ENCODE data around the gene ROR1.

ROR1 gene

GRCh38 chr1:63914706-63915105 lies 140.9 kb downstream of the ROR1 start:
- Histone ChIP-seq H3K9me3 (ENCODE audit: control insufficient read depth, low read length) (no peaks in the 10 kb centered on the region), H3K4me1 (ENCODE audit: control insufficient read depth, insufficient read depth, low read length) (peaks cover 38% of the 10 kb centered on the region), H3K27me3 (ENCODE audit: control insufficient read depth, insufficient read depth, low read length) (no peaks in the 10 kb centered on the region), H3K36me3 (ENCODE audit: control insufficient read depth, insufficient read depth, low read length) (no peaks in the 10 kb centered on the region), H3K4me3 (ENCODE audit: low read length) (no peak overlapping the region), H3K9ac (ENCODE audit: low read length) (no peak overlapping the region)

GRCh38 chr1:63915121-63915520 lies 141.3 kb downstream of the ROR1 start:
- no peaks in the 10 kb centered on the region for H3K27me3 ChIP-seq (ENCODE audit: control insufficient read depth, insufficient read depth, low read length)
- no peaks in the 10 kb centered on the region for H3K36me3 ChIP-seq (ENCODE audit: control insufficient read depth, insufficient read depth, low read length)
- H3K9ac ChIP-seq (ENCODE audit: low read length), result no peak overlapping the region
- no peak overlapping the region for H3K4me3 ChIP-seq (ENCODE audit: low read length)
- peaks cover 40% of the 10 kb centered on the region for H3K4me1 ChIP-seq (ENCODE audit: control insufficient read depth, insufficient read depth, low read length)
- H3K9me3 ChIP-seq (ENCODE audit: control insufficient read depth, low read length), result no peaks in the 10 kb centered on the region

GRCh38 chr1:63916485-63917360 lies 142.9 kb downstream of the ROR1 start:
- Histone ChIP-seq H3K9me3 (ENCODE audit: control insufficient read depth, low read length) (no peaks in the 10 kb centered on the region), H3K4me1 (ENCODE audit: control insufficient read depth, insufficient read depth, low read length) (peaks cover 56% of the 10 kb centered on the region), H3K27me3 (ENCODE audit: control insufficient read depth, insufficient read depth, low read length) (no peaks in the 10 kb centered on the region), H3K9ac (ENCODE audit: low read length) (no peak overlapping the region), H3K36me3 (ENCODE audit: control insufficient read depth, insufficient read depth, low read length) (no peaks in the 10 kb centered on the region), H3K4me3 (ENCODE audit: low read length) (no peak overlapping the region)

GRCh38 chr1:63917571-63918417 lies 144.0 kb downstream of the ROR1 start:
- Histone ChIP-seq H3K9ac (ENCODE audit: low read length) (no peak overlapping the region), H3K36me3 (ENCODE audit: control insufficient read depth, insufficient read depth, low read length) (no peaks in the 10 kb centered on the region), H3K27me3 (ENCODE audit: control insufficient read depth, insufficient read depth, low read length) (no peaks in the 10 kb centered on the region), H3K9me3 (ENCODE audit: control insufficient read depth, low read length) (no peaks in the 10 kb centered on the region), H3K4me1 (ENCODE audit: control insufficient read depth, insufficient read depth, low read length) (peaks cover 52% of the 10 kb centered on the region), H3K4me3 (ENCODE audit: low read length) (no peak overlapping the region)

GRCh38 chr1:63918418-63918945 lies 144.7 kb downstream of the ROR1 start:
- Histone ChIP-seq H3K4me1 (ENCODE audit: control insufficient read depth, insufficient read depth, low read length) (peaks cover 49% of the 10 kb centered on the region), H3K9me3 (ENCODE audit: control insufficient read depth, low read length) (no peaks in the 10 kb centered on the region), H3K36me3 (ENCODE audit: control insufficient read depth, insufficient read depth, low read length) (no peaks in the 10 kb centered on the region), H3K4me3 (ENCODE audit: low read length) (no peak overlapping the region), H3K9ac (ENCODE audit: low read length) (no peak overlapping the region), H3K27me3 (ENCODE audit: control insufficient read depth, insufficient read depth, low read length) (no peaks in the 10 kb centered on the region)

- Histone ChIP-seq H3K36me3 (ENCODE audit: control insufficient read depth, insufficient read depth, low read length) (no peaks in the 10 kb centered on the region), H3K9ac (ENCODE audit: low read length) (no peak overlapping the region), H3K27me3 (ENCODE audit: control insufficient read depth, insufficient read depth, low read length) (no peaks in the 10 kb centered on the region), H3K4me3 (ENCODE audit: low read length) (no peak overlapping the region), H3K9me3 (ENCODE audit: control insufficient read depth, low read length) (no peaks in the 10 kb centered on the region), H3K4me1 (ENCODE audit: control insufficient read depth, insufficient read depth, low read length) (peaks cover 31% of the 10 kb centered on the region)
These were observed 146.6 kb downstream of the ROR1 start for GRCh38 chr1:63920154-63921117.

GRCh38 chr1:63921359-63921758 lies 147.5 kb downstream of the ROR1 start:
- Histone ChIP-seq H3K27me3 (ENCODE audit: control insufficient read depth, insufficient read depth, low read length) (no peaks in the 10 kb centered on the region), H3K9me3 (ENCODE audit: control insufficient read depth, low read length) (no peaks in the 10 kb centered on the region), H3K4me1 (ENCODE audit: control insufficient read depth, insufficient read depth, low read length) (peaks cover 31% of the 10 kb centered on the region), H3K9ac (ENCODE audit: low read length) (no peak overlapping the region), H3K36me3 (ENCODE audit: control insufficient read depth, insufficient read depth, low read length) (no peaks in the 10 kb centered on the region), H3K4me3 (ENCODE audit: low read length) (no peak overlapping the region)

- H3K36me3 ChIP-seq (ENCODE audit: control insufficient read depth, insufficient read depth, low read length), result no peaks in the 10 kb centered on the region
- H3K4me3 ChIP-seq (ENCODE audit: low read length), result no peak overlapping the region
- peaks cover 28% of the 10 kb centered on the region for H3K4me1 ChIP-seq (ENCODE audit: control insufficient read depth, insufficient read depth, low read length)
- H3K27me3 ChIP-seq (ENCODE audit: control insufficient read depth, insufficient read depth, low read length), result no peaks in the 10 kb centered on the region
- no peak overlapping the region for H3K9ac ChIP-seq (ENCODE audit: low read length)
- no peaks in the 10 kb centered on the region for H3K9me3 ChIP-seq (ENCODE audit: control insufficient read depth, low read length)
These were observed 148.0 kb downstream of the ROR1 start for GRCh38 chr1:63921802-63922201.

- H3K36me3 ChIP-seq (ENCODE audit: control insufficient read depth, insufficient read depth, low read length), result no peaks in the 10 kb centered on the region
- no peak overlapping the region for H3K4me3 ChIP-seq (ENCODE audit: low read length)
- no peaks in the 10 kb centered on the region for H3K27me3 ChIP-seq (ENCODE audit: control insufficient read depth, insufficient read depth, low read length)
- H3K9ac ChIP-seq (ENCODE audit: low read length), result no peak overlapping the region
- H3K4me1 ChIP-seq (ENCODE audit: control insufficient read depth, insufficient read depth, low read length), result peaks cover 25% of the 10 kb centered on the region
- no peaks in the 10 kb centered on the region for H3K9me3 ChIP-seq (ENCODE audit: control insufficient read depth, low read length)
These were observed 149.0 kb downstream of the ROR1 start for GRCh38 chr1:63922848-63923247.

- H3K4me3 ChIP-seq (ENCODE audit: low read length), result no peak overlapping the region
- H3K36me3 ChIP-seq (ENCODE audit: control insufficient read depth, insufficient read depth, low read length), result no peaks in the 10 kb centered on the region
- no peaks in the 10 kb centered on the region for H3K27me3 ChIP-seq (ENCODE audit: control insufficient read depth, insufficient read depth, low read length)
- H3K9ac ChIP-seq (ENCODE audit: low read length), result no peak overlapping the region
- H3K9me3 ChIP-seq (ENCODE audit: control insufficient read depth, low read length), result no peaks in the 10 kb centered on the region
- H3K4me1 ChIP-seq (ENCODE audit: control insufficient read depth, insufficient read depth, low read length), result peaks cover 28% of the 10 kb centered on the region
These were observed 149.5 kb downstream of the ROR1 start for GRCh38 chr1:63923302-63923701.

GRCh38 chr1:63924600-63924999 lies 150.8 kb downstream of the ROR1 start:
- Histone ChIP-seq H3K4me1 (ENCODE audit: control insufficient read depth, insufficient read depth, low read length) (peaks cover 32% of the 10 kb centered on the region), H3K36me3 (ENCODE audit: control insufficient read depth, insufficient read depth, low read length) (no peaks in the 10 kb centered on the region), H3K9ac (ENCODE audit: low read length) (no peak overlapping the region), H3K9me3 (ENCODE audit: control insufficient read depth, low read length) (no peaks in the 10 kb centered on the region), H3K27me3 (ENCODE audit: control insufficient read depth, insufficient read depth, low read length) (no peaks in the 10 kb centered on the region), H3K4me3 (ENCODE audit: low read length) (no peak overlapping the region)
